Stomach (tissue), 4 donors: ENCODE results near the gene HINT1.

ENCODE experiments used
- CTCF ChIP-seq, 7 experiments: fragments of 450-650 bp in 4 of 7; fragments of 200-600 bp in 3 of 7; sonication (generic) in 3 of 7; IDR thresholded peaks; one replicate each; pipeline ENCODE4 v1.5.1; 2016 to 2019; ENCODE audit warnings: antibody characterized with exemption in 7 of 7, control low read depth in 2 of 7, mild to moderate bottlenecking in 1 of 7
- EP300 ChIP-seq: sonication (generic); formaldehyde crosslinking; IDR thresholded peaks from one replicate; pipeline ENCODE4 v1.6.1; 2017; ENCODE audit warnings: antibody characterized with exemption
- POLR2A ChIP-seq, 4 donors: fragments of 450-650 bp; IDR thresholded peaks; one replicate each; pipeline ENCODE4 v1.6.1; 2016; ENCODE audit warnings: antibody characterized with exemption in 4 of 4, control low read depth in 2 of 4, mild to moderate bottlenecking in 1 of 4, moderate library complexity in 1 of 4

GRCh38 chr5:131156385-131156784 is 8.7 kb downstream of the HINT1 start:
- TF ChIP-seq CTCF (IDR thresholded peaks at IDR 0.05) (no peak), POLR2A (IDR thresholded peaks at IDR 0.05) (no peak), EP300 (no peak)
